ENCODE results near the gene PEA15. TPM values are rescaled to one million over a fixed set of nuclear protein-coding genes. Genes with fewer than 3 reads are reported as not detected.

The PEA15 gene
- total RNA-seq, 1 donor from 2014 or later: 197 TPM

DNA sequence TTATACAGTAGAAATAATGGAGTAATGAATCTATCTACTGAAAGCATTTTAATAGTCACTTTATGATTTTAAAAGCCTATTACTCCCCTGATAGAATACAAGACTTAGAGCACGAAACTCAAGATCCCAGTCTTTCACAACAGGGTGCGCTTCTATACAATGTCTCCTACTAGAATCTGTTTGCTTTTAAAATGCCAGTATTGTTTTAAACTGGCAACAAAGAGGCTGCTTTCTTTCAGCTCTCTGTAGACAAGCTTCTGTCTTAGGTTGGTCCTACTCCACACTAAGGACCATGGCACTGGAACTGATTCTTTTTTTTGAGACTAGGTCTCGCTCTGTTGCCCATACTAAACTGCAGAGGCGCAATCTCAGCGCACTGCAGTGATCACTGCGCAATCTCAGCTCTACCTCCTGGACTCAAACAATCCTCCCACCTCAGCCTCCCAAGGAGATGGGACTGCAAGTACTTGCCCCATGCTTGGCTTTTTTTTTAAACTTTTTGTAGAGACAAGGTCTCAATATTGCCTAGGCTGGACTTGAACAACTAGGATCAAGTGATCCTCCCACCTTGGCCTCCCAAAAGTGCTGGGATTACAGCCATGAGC is 52.3 kb downstream of the PEA15 start:
- peaks cover 2% of the 10 kb centered on the region for H3K36me3 Mint-ChIP-seq (ENCODE audit: unreplicated experiment)
- DNase-seq (ENCODE audit: extremely low spot score, unreplicated experiment): no peak
- no peaks in the 10 kb centered on the region for H3K27me3 Mint-ChIP-seq (ENCODE audit: unreplicated experiment)
- H3K27ac Mint-ChIP-seq (ENCODE audit: unreplicated experiment): no peak overlapping the region
- TF ChIP-seq, protein P1, sequence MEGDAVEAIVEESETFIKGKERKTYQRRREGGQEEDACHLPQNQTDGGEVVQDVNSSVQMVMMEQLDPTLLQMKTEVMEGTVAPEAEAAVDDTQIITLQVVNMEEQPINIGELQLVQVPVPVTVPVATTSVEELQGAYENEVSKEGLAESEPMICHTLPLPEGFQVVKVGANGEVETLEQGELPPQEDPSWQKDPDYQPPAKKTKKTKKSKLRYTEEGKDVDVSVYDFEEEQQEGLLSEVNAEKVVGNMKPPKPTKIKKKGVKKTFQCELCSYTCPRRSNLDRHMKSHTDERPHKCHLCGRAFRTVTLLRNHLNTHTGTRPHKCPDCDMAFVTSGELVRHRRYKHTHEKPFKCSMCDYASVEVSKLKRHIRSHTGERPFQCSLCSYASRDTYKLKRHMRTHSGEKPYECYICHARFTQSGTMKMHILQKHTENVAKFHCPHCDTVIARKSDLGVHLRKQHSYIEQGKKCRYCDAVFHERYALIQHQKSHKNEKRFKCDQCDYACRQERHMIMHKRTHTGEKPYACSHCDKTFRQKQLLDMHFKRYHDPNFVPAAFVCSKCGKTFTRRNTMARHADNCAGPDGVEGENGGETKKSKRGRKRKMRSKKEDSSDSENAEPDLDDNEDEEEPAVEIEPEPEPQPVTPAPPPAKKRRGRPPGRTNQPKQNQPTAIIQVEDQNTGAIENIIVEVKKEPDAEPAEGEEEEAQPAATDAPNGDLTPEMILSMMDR (IDR thresholded peaks at IDR 0.05): no peak
- no peaks in the 10 kb centered on the region for H3K9me3 Mint-ChIP-seq (ENCODE audit: unreplicated experiment)
- H3K4me3 Mint-ChIP-seq (ENCODE audit: unreplicated experiment): no peak overlapping the region
- peaks cover 44% of the 10 kb centered on the region for H3K4me1 Mint-ChIP-seq (ENCODE audit: unreplicated experiment)

GRCh38 chr1:160258177-160258798 is 53.1 kb downstream of the PEA15 start:
- H3K4me1 Mint-ChIP-seq (ENCODE audit: unreplicated experiment): peaks cover 50% of the 10 kb centered on the region
- DNase-seq (ENCODE audit: extremely low spot score, unreplicated experiment): no peak
- no peaks in the 10 kb centered on the region for H3K9me3 Mint-ChIP-seq (ENCODE audit: unreplicated experiment)
- TF ChIP-seq, protein P1 (IDR thresholded peaks at IDR 0.05): no peak
- no peak overlapping the region for H3K27ac Mint-ChIP-seq (ENCODE audit: unreplicated experiment)
- no peak overlapping the region for H3K4me3 Mint-ChIP-seq (ENCODE audit: unreplicated experiment)
- H3K36me3 Mint-ChIP-seq (ENCODE audit: unreplicated experiment): peaks cover 2% of the 10 kb centered on the region
- H3K27me3 Mint-ChIP-seq (ENCODE audit: unreplicated experiment): no peaks in the 10 kb centered on the region

- peaks cover 54% of the 10 kb centered on the region for H3K4me1 Mint-ChIP-seq (ENCODE audit: unreplicated experiment)
- no peaks in the 10 kb centered on the region for H3K36me3 Mint-ChIP-seq (ENCODE audit: unreplicated experiment)
- peak overlapping the region; percentile 97 for H3K4me3 Mint-ChIP-seq (ENCODE audit: unreplicated experiment)
- H3K27me3 Mint-ChIP-seq (ENCODE audit: unreplicated experiment): peaks cover 14% of the 10 kb centered on the region
- DNase-seq (ENCODE audit: extremely low spot score, unreplicated experiment): no peak
- H3K9me3 Mint-ChIP-seq (ENCODE audit: unreplicated experiment): no peaks in the 10 kb centered on the region
- TF ChIP-seq, protein P1 (IDR thresholded peaks at IDR 0.05): no peak
- peak overlapping the region; percentile 99 for H3K27ac Mint-ChIP-seq (ENCODE audit: unreplicated experiment)
Observed at GRCh38 chr1:160260406-160261382, 55.5 kb downstream of the PEA15 start.

DNA sequence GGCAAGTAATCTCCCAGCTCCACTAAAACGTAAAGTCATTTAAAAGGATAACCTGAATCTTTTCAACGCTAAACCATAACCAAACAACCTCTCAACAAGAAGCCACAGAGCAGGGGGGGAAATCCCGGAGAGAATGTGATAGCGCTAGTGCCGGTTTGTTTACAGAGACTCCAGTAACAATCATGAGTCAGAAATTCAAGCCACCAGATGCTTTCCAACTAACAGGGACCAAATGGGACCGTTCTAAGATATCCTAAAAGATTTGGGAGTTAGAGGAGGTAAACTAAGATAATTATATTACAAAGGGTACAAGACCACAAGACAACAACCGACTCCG is 56.3 kb downstream of the PEA15 start:
- no peaks in the 10 kb centered on the region for H3K36me3 Mint-ChIP-seq (ENCODE audit: unreplicated experiment)
- H3K4me1 Mint-ChIP-seq (ENCODE audit: unreplicated experiment): peaks cover 50% of the 10 kb centered on the region
- no peaks in the 10 kb centered on the region for H3K9me3 Mint-ChIP-seq (ENCODE audit: unreplicated experiment)
- no peak for DNase-seq (ENCODE audit: extremely low spot score, unreplicated experiment)
- H3K27me3 Mint-ChIP-seq (ENCODE audit: unreplicated experiment): peaks cover 16% of the 10 kb centered on the region
- peak overlapping the region; percentile 97 for H3K4me3 Mint-ChIP-seq (ENCODE audit: unreplicated experiment)
- peak overlapping the region; percentile 99 for H3K27ac Mint-ChIP-seq (ENCODE audit: unreplicated experiment)
- TF ChIP-seq, protein P1 (IDR thresholded peaks at IDR 0.05): no peak
